HepG2 (cell line): ENCODE data around the gene PPP2R2B. TPM values are rescaled to one million over a fixed set of nuclear protein-coding genes. Genes with fewer than 3 reads are reported as not detected.

ENCODE experiments used
- CAMTA2 ChIP-seq: sonication (generic); formaldehyde crosslinking; IDR thresholded peaks from 2 replicates; pipeline ENCODE4 v1.4.0; 2020; ENCODE audit warnings: mild to moderate bottlenecking, missing genetic modification reagents, borderline replicate concordance
- FOXA3 ChIP-seq: IDR thresholded peaks from 2 replicates; pipeline ENCODE4 v1.6.1; 2016; ENCODE audit warnings: missing genetic modification reagents, missing compliant biosample characterization
- PAX8 ChIP-seq: sonication (generic); formaldehyde crosslinking; IDR thresholded peaks from 2 replicates; pipeline ENCODE4 v1.8.0; 2022; ENCODE audit warnings: mild to moderate bottlenecking, missing genetic modification reagents, borderline replicate concordance
- RERE ChIP-seq: IDR thresholded peaks from 2 replicates; pipeline ENCODE4 v1.6.1; 2016; ENCODE audit warnings: low read depth, missing genetic modification reagents, missing compliant biosample characterization
- REXO4 ChIP-seq: sonication (generic); formaldehyde crosslinking; IDR thresholded peaks from 2 replicates; pipeline ENCODE4 v1.8.0; 2022; ENCODE audit warnings: missing genetic modification reagents, mild to moderate bottlenecking, borderline replicate concordance
- SP140L ChIP-seq: sonication (generic); formaldehyde crosslinking; IDR thresholded peaks from 2 replicates; pipeline ENCODE4 v1.4.0; 2020; ENCODE audit warnings: missing genetic modification reagents, borderline replicate concordance
- SPEN ChIP-seq: sonication (generic); formaldehyde crosslinking; IDR thresholded peaks from 2 replicates; pipeline ENCODE4 v1.5.1; 2020; ENCODE audit warnings: low read depth, mild to moderate bottlenecking, missing genetic modification reagents
- THYN1 ChIP-seq: sonication (generic); formaldehyde crosslinking; IDR thresholded peaks from 2 replicates; pipeline ENCODE4 v1.8.1; 2023; ENCODE audit warnings: low read depth, mild to moderate bottlenecking, moderate library complexity, missing genetic modification reagents, borderline replicate concordance
- ZNF138 ChIP-seq: sonication (generic); formaldehyde crosslinking; IDR thresholded peaks from 2 replicates; pipeline ENCODE4 v1.5.0; 2020; ENCODE audit warnings: mild to moderate bottlenecking, low read depth, missing genetic modification reagents
- ZNF143 ChIP-seq: sonication (generic); formaldehyde crosslinking; IDR thresholded peaks from 2 replicates; pipeline ENCODE4 v1.4.0; 2020; ENCODE audit warnings: missing genetic modification reagents
- ZNF792 ChIP-seq: IDR thresholded peaks from 2 replicates; pipeline ENCODE4 v1.6.1; 2016
- ZSCAN25 ChIP-seq: sonication (generic); formaldehyde crosslinking; IDR thresholded peaks from 2 replicates; pipeline ENCODE4 v1.8.0; 2022; ENCODE audit warnings: mild to moderate bottlenecking, missing genetic modification reagents
- polyA plus RNA-seq, 8 experiments: library from polyadenylated mRNA; depleted of rRNA in 3 of 8; stranded (reverse) in 7 of 8; unstranded in 1 of 8; fragments of >200 nt; fragmentation: Illumina TruSeq in 4 of 8; extraction: Trizol in 4 of 8; gene quantifications; 2 replicates each; pipeline versions ENCODE4 v1.2.1 to v1.2.3, GENCODE V29; 2011 to 2016; ENCODE audit warnings: low read depth in 4 of 8, missing spikeins in 1 of 8, mixed read lengths in 1 of 8; ENCODE audit not compliant: insufficient read depth in 1 of 8
- total RNA-seq, 5 experiments: library from RNA; depleted of rRNA; stranded (reverse); fragments of >200 nt; fragmentation: Illumina TruSeq; extraction: Trizol; gene quantifications; 2 replicates each; pipeline ENCODE4 v1.2.3, GENCODE V29; 2016; ENCODE audit warnings: low read depth in 1 of 5

The PPP2R2B gene
- total and polyA plus RNA-seq, 2 of the 13 experiments (the other 11 are each of a cell fraction or from before 2014, with no cell fraction given) = not detected

- TF ChIP-seq RERE = no peak
- no peak for TF ChIP-seq SP140L (CRISPR knock-in tag)
- TF ChIP-seq ZSCAN25 (CRISPR knock-in tag) = no peak
- no peak for TF ChIP-seq REXO4
- TF ChIP-seq ZNF138 (CRISPR knock-in tag) = no peak
- TF ChIP-seq ZNF143 (CRISPR knock-in tag) = no peak
- TF ChIP-seq CAMTA2 (CRISPR knock-in tag) = no peak
- no peak for TF ChIP-seq ZNF792 (CRISPR knock-in tag)
- TF ChIP-seq FOXA3 (CRISPR knock-in tag) = no peak
- TF ChIP-seq THYN1 (CRISPR knock-in tag) = no peak
- TF ChIP-seq SPEN (CRISPR knock-in tag) = no peak
- TF ChIP-seq PAX8 (CRISPR knock-in tag) = no peak
These were observed 171.2 kb downstream of the PPP2R2B start (continued) for GRCh38 chr5:146707316-146707715.
